Muscle of arm (tissue), 14 donors: ENCODE measurements around the gene OVCA2. TPM values are rescaled to one million over a fixed set of nuclear protein-coding genes. Genes with fewer than 3 reads are reported as not detected.

Experiments
- DNase-seq: peaks from one replicate; pipeline ENCODE4 v3.0.0-alpha.2; 2013
- long read RNA-seq, 11 donors: transcript quantifications; one replicate each; lab custom pipeline, GENCODE V29; 2026
- polyA plus RNA-seq, 12 donors: library from polyadenylated mRNA; unstranded; fragments of 120-200 nt; gene quantifications; one replicate each; pipeline ENCODE4 v1.2.1, GENCODE V29; 2013; ENCODE audit not compliant: insufficient read length in 12 of 12

The OVCA2 gene
- 10 to 100 TPM in 5 of 12 donors, 1 to 10 TPM in 5, not detected in 2; 7.8 to 12.7 (median 10.2) TPM for polyA plus RNA-seq
- long read RNA-seq, donor 1, transcript OVCA2-201 (2 exons, 1,122 nt), result major isoform, 33 of 33 reads
- long read RNA-seq, donor 1, partial matches to known transcripts, result 0 of 33 reads
- long read RNA-seq, donor 1, other reads (novel, unspliced or antisense), result 0 of 33 reads
- long read RNA-seq, donor 2, transcript OVCA2-201 (2 exons, 1,122 nt), result major isoform, 19 of 19 reads
- long read RNA-seq, donor 2, partial matches to known transcripts, result 0 of 19 reads
- long read RNA-seq, donor 2, other reads (novel, unspliced or antisense), result 0 of 19 reads
- long read RNA-seq, donor 3, transcript OVCA2-201 (2 exons, 1,122 nt), result major isoform, 9 of 9 reads
- long read RNA-seq, donor 3, partial matches to known transcripts, result 0 of 9 reads
- long read RNA-seq, donor 3, other reads (novel, unspliced or antisense), result 0 of 9 reads
- long read RNA-seq, donor 4, transcript OVCA2-201 (2 exons, 1,122 nt), result major isoform, 6 of 6 reads
- long read RNA-seq, donor 4, partial matches to known transcripts, result 0 of 6 reads
- long read RNA-seq, donor 4, other reads (novel, unspliced or antisense), result 0 of 6 reads
- long read RNA-seq, donor 5, transcript OVCA2-201 (2 exons, 1,122 nt), result major isoform, 30 of 30 reads
- long read RNA-seq, donor 5, partial matches to known transcripts, result 0 of 30 reads
- long read RNA-seq, donor 5, other reads (novel, unspliced or antisense), result 0 of 30 reads
- long read RNA-seq, donor 6, transcript OVCA2-201 (2 exons, 1,122 nt), result major isoform, 5 of 5 reads
- long read RNA-seq, donor 6, partial matches to known transcripts, result 0 of 5 reads
- long read RNA-seq, donor 6, other reads (novel, unspliced or antisense), result 0 of 5 reads
- long read RNA-seq, donor 7, transcript OVCA2-201 (2 exons, 1,122 nt), result major isoform, 9 of 9 reads
- long read RNA-seq, donor 7, partial matches to known transcripts, result 0 of 9 reads
- long read RNA-seq, donor 7, other reads (novel, unspliced or antisense), result 0 of 9 reads
- long read RNA-seq, donor 8, transcript OVCA2-201 (2 exons, 1,122 nt), result major isoform, 20 of 20 reads
- long read RNA-seq, donor 8, partial matches to known transcripts, result 0 of 20 reads
- long read RNA-seq, donor 8, other reads (novel, unspliced or antisense), result 0 of 20 reads
- long read RNA-seq, donor 9, transcript OVCA2-201 (2 exons, 1,122 nt), result major isoform, 10 of 10 reads
- long read RNA-seq, donor 9, partial matches to known transcripts, result 0 of 10 reads
- long read RNA-seq, donor 9, other reads (novel, unspliced or antisense), result 0 of 10 reads
- long read RNA-seq, donor 10, transcript OVCA2-201 (2 exons, 1,122 nt), result major isoform, 9 of 9 reads
- long read RNA-seq, donor 10, partial matches to known transcripts, result 0 of 9 reads
- long read RNA-seq, donor 10, other reads (novel, unspliced or antisense), result 0 of 9 reads
- long read RNA-seq, donor 11, transcript OVCA2-201 (2 exons, 1,122 nt), result major isoform, 17 of 17 reads
- long read RNA-seq, donor 11, partial matches to known transcripts, result 0 of 17 reads
- long read RNA-seq, donor 11, other reads (novel, unspliced or antisense), result 0 of 17 reads

DNA sequence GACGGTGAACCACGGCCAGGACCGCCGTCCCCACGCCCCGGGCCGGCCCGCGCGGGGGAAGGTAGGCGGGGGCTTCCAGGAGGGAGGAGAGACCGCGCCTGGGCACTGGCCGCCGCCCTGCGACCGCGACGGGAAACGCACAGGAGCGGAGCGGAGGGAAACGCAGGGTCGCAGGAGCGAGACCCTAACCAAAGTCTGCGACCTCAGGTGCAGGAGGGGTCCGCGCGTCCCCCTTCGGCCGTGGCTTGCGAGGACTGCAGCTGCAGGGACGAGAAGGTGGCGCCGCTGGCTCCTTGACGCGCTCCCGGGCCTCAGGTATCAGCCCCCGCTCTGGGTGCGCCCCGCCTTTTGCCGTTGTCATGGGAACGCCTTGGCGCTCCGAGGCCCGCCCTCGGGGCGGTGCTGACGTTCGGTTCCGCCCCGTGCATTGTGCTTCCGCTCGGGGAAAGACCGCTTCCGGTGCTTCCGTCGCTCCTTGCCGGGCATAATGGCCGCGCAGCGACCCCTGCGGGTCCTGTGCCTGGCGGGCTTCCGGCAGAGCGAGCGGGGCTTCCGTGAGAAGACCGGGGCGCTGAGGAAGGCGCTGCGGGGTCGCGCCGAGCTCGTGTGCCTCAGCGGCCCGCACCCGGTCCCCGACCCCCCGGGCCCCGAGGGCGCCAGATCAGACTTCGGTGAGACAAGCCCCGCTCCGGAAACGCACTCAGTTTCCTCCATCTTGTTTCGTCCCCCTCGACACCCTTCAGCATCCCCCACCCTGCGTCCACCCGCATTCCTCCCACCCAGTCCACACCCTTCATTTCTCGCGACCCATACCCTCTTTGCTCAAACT is at the start of gene OVCA2:
Gene OVCA2, plus strand, starts transcription at position 462 of the 829 bp plus-strand sequence. Its CDS starts 26 bp downstream, at position 488.
- peak; percentile 95 for DNase-seq

DNA sequence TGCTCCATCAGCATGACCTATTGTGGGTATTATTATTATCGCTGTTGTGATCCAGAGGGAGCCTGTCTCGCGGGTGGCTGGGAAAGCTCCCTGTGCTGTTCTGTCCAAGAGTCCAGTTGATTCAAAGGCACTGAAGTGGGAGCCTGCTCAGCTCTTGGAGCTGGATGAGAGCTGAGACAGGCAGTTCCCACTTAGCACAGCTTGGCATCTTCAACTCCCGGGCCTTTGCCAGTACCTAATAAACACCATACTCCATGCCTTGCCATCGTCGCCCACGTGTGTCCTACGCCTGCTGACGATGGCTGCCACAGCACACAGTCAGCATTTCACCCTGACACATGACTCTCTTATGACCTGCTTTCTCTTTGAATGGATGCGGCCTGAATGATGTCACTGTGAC is 49.3 kb upstream of the OVCA2 start:
- no peak for DNase-seq

GRCh38 chr17:1994707-1995106 is 47.1 kb upstream of the OVCA2 start:
- DNase-seq, result no peak

DNA sequence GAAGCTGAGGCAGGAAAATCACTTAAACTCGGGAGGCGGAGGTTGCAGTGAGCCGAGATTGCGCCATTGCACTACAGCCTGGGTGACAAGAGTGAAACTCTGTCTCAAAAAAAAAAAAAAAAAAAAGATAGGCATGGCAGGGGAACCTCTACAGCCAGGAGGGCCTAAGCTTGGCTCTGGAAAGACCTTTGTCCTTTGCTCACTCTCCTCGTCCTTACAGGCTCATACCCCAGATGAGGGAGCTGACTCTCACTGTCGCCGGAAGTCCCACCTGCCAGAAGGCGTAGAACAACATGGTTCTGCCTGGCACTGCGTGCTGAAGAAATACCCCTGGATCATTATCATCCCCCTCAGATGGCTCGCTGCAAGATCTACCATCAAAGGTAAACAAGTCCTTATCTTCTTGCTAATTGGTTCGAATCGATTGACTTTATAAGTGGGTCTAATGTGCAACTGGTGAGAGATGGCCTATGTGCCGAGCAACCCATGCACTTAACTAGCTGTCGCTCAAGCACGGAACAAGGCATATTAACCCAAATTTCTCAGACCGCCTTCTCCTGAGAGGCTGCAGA is 46.4 kb upstream of the OVCA2 start:
- no peak for DNase-seq

- no peak for DNase-seq
These were observed 45.7 kb upstream of the OVCA2 start for GRCh38 chr17:1995907-1996799.

DNA sequence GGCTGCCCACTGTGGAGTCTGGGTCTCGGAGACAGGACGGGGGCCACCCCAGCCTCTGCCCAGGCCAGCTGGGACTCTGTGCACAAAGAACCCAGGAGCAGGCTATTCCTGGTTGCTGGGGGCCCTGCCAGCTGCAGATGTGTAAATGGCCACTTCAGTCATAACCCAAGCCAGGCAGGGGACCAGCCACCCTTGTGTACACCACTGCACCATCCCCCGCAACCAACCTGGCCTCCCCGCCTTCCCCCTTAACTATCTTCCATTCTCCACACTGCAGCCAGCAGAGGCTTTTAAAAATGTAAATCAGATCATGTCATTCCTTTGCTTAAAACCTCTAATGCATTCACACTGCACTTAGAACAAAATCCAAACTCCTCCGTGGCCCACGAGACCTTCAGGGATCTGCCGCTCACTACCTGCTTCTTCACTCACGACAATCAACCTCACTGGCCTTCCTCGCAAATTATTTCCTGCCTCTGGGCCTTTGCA is 45.0 kb upstream of the OVCA2 start:
- no peak for DNase-seq

- DNase-seq, result no peak
These were observed 44.4 kb upstream of the OVCA2 start for GRCh38 chr17:1997289-1997926.

- no peak for DNase-seq
These were observed 43.7 kb upstream of the OVCA2 start for GRCh38 chr17:1997927-1998742.

DNA sequence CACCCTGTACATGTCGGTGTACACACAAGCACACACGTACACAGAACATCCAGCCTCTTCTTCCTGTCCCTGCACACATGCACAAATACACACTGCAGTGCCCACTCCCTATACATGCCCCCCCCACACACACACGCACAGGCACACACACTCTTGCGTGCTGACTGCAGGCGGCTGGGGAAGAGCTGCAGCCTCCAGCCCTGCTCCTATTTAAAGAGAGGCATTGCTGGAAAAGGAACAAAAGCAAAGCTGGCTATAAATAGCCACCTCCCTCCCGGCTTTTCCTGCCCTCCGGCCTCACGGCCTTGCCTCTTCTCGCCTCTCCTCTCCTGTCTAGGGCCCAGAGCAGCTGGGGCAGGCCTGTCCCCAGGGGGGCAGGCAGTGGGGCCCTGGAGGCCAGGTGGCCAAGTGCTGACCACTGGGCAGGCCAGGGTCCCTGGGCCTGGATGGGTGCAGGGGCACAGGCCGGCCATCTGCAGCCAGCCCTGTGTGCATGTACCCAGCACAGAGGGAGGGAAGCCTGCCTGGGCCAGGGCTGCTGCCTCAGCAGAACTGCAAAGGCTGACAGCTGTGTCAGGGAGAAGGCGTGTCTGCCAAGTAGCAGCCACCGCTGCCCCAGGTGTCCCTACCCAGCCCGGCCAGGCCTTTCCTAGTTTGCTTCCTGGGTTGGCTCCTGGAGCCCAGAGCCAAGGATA is 42.1 kb upstream of the OVCA2 start:
- peak; percentile 42 for DNase-seq

GRCh38 chr17:2002767-2003329 is 39.0 kb upstream of the OVCA2 start:
- no peak for DNase-seq

DNA sequence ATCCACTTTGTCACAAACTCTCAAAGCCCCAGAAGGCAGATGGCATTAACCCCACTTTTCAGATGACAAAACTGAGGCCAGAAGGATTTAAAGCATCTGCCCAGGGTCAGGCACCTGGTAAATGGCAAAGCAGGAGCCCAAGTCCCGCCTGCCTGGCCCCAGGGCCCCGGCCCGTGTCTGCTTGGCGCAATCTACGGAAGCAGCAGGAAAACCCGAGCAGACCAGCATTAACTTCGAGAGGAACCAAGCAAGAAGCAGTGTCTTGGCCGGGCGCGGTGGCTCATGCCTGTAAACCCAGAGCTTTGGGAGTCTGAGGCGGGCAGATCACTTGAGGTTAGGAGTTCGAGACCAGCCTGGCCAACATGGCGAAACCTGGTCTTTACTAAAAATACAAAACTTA is 38.3 kb upstream of the OVCA2 start:
- DNase-seq, result no peak

- no peak for DNase-seq
These were observed 37.3 kb upstream of the OVCA2 start for GRCh38 chr17:2004435-2004952.

DNA sequence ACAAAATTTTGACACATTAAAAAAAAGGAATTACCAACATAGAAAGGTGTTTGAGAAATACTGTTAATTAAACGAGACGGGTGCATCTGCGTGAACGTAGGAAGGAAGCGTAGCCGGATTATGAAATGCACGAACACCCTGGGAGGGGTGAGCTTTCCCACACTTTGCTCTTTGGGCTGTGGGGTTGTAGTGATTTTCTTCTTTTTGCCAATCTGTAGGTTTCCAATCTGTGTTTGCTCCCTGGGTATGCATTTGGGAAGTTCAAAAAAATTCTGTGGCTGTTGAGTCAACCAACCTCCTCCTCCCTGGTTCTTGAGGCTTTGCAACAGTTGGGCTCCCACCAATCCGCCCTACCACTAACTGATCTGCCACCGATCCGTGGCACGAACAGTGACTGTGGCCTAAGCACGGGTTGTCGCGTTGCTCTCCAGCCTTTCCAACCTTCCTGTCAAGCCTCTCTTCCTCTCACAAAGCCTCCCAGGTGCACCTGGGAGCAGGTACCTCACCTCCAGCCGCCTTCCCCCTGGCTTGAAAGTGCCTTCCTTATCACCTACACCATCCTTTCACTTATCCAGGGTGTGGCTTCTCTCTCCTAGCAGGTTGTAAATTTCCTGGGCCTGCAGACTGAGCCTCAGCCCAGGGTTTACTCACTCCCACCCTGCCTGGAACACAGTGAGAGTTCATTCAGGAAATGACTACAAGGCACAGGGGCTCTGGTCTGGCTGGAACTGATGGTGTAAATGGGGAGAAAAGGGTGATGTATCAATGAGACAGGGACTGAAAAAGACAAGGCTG is 33.3 kb upstream of the OVCA2 start:
- no peak for DNase-seq

DNA sequence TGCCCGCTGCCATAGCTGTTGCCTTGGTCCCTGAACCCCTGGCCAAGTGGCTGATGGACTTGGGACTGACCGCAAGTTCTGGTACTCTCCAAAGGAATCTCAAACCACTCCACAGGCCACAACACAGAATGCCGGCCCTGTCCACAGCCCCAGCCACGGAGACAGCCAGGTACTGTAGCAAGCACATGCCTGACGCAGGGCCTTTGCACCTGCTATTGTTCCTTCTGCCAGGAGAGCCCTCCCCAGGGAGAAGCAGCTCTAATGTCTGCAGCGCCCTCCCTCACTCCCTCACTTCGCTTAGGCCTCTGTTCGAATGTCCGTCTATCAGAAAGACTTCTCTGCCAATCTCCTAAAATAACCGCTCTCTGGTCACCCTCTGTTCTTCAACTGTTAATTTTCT is 32.1 kb upstream of the OVCA2 start:
- no peak for DNase-seq
